PFSK-1 (cell line): ENCODE data around the gene UST.

Source experiments
- FOXP2 ChIP-seq: optimal IDR thresholded peaks from 2 replicates; pipeline ENCODE3; 2011; ENCODE audit warnings: borderline replicate concordance, control low read depth, inconsistent platforms; ENCODE audit not compliant: insufficient read depth; ENCODE audit errors: extremely low read length, extremely low read depth
- POLR2AphosphoS5 ChIP-seq: IDR thresholded peaks from 2 replicates; pipeline ENCODE4 v1.6.1; 2012; ENCODE audit warnings: low read depth, mild to moderate bottlenecking, control low read depth, low read length, moderate library complexity
- REST ChIP-seq, 2 experiments: IDR thresholded peaks; 2 replicates each; pipeline versions ENCODE4 v1.6.1 to v1.8.0; 2011 to 2012; ENCODE audit warnings: low read depth in 2 of 2, low read length in 2 of 2, control low read depth in 1 of 2, inconsistent platforms in 1 of 2, mild to moderate bottlenecking in 1 of 2, moderate library complexity in 1 of 2; ENCODE audit not compliant: insufficient read depth in 1 of 2
- SIN3A ChIP-seq: IDR thresholded peaks from 2 replicates; pipeline ENCODE4 v1.6.1; 2012; ENCODE audit warnings: mild to moderate bottlenecking, low read length, moderate library complexity, borderline replicate concordance; ENCODE audit not compliant: insufficient read depth
- TAF1 ChIP-seq: IDR thresholded peaks from 2 replicates; pipeline ENCODE4 v1.6.1; 2012; ENCODE audit warnings: low read length, control low read depth, borderline replicate concordance; ENCODE audit not compliant: insufficient read depth

Gene UST

DNA sequence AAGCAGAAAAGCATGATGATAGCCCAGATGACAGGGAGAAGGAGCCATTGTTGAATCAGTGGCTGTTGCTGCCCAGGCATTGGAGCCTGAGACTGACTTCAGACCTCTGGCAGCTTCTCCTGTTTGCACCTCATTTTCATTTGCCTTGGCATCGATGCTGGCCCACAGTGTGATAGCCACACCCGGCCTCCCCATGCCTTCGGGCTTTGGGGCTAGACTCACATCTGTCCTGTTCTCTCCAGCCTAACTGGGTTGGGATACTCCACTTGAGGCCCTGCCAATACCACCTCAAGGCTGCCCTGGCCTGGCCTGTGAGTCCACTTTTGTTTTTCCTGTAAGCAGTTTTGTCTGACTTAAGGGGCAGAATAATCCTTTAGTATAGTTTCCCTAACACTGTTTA is 140.4 kb downstream of the UST start:
- TF ChIP-seq TAF1: no peak
- no peak for TF ChIP-seq SIN3A
- TF ChIP-seq FOXP2: no peak
- no peak for TF ChIP-seq POLR2AphosphoS5
- no peak for TF ChIP-seq REST (IDR thresholded peaks at IDR 0.05; ENCODE audit: insufficient read depth in 1 of 2, low read depth in 2 of 2, low read length in 2 of 2)

DNA sequence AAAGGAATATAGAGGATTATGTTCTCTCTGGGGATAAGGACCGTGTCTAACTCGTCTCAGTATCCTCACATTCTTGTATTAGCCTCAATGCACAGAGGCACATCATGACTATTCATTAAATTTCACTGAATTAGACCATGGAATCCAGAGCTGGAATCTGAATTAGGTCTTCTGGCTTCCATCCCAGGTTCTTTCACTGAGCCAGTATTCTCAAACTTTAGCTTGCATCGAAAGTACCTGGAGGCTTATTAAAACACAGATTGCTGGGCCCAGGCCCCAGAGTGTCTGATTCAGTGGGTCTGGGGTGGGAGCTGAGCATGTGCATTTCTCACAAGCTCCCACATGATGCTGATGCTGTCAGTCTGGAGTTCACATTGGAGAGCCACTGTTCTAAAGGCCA is 142.0 kb downstream of the UST start:
- TF ChIP-seq FOXP2 (no peak), SIN3A (no peak), POLR2AphosphoS5 (no peak), TAF1 (no peak), REST (IDR thresholded peaks at IDR 0.05; ENCODE audit: insufficient read depth in 1 of 2, low read depth in 2 of 2, low read length in 2 of 2) (no peak)

DNA sequence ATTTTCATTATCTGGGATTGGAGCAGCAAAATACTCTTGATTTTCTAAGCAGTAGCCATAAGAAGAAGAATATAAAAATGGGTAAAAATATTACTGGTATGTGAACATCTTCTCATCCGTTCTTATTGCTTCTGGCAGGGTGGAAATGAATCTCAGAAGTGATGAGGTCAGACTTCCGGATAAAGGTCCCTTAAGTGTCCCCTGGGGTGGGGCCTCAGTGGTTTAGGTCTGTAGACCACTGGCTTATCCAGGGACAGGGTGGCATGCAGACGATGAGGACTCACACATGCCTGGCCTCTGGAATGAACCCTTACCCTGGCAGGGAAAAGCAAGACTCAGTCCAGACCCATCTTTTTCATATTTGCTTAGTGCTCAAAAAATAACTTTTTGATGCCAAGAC is 143.3 kb downstream of the UST start:
- TF ChIP-seq REST (IDR thresholded peaks at IDR 0.05; ENCODE audit: insufficient read depth in 1 of 2, low read depth in 2 of 2, low read length in 2 of 2) (no peak), TAF1 (no peak), POLR2AphosphoS5 (no peak), SIN3A (no peak), FOXP2 (no peak)

DNA sequence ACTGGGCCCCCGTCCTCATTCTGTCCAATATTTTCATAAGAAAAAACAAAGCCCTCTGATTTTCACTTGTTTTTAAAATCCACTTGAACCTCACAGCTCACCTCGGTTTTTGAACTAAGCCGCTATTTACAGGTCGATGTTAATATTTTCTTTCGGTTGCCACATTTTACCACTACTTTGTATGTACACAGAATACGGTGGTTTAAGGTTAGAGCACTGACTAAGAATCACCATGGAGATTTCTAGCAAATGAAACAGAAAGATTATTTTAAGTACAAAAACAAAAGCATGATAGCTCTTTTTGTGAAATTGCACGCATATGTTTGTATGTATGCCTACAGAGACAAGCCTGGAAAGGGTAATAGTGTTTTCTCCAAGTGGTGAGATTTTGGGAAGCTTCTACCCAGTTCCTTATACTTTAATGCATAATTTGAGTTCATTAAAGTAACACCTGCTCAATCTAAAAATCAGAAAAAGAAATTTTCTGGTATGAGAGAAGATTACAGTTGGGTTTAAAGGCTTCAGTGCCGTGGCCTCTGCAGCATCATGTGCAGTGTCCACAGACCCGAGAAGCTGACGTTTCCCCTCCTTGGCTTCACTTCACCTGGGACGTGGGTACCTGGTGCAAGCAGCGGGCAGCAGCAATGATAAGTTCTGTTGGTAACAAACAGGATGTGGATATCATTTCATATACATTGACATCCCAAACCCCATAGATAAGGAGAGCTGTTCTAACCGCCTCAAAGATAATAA is 144.0 kb downstream of the UST start:
- TF ChIP-seq SIN3A (no peak), REST (IDR thresholded peaks at IDR 0.05; ENCODE audit: insufficient read depth in 1 of 2, low read depth in 2 of 2, low read length in 2 of 2) (no peak), TAF1 (no peak), FOXP2 (no peak), POLR2AphosphoS5 (no peak)

DNA sequence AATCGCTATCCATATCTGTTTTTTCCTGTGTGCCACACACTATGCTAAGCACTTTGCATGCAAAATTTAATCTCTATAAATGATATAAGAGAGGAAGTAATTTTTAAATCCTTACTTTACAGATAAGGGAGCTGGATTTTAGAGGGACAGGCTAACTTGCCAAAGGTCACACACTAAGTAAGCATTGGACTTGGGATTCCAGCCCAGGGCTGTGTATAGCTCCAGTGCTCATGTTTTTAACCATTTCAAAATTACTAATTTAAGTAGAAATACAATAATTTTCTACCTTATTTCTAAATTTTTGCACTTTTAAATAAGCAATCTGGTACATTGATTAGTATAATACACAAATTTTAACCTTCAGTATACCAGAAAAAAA is 144.6 kb downstream of the UST start:
- TF ChIP-seq REST (IDR thresholded peaks at IDR 0.05; ENCODE audit: insufficient read depth in 1 of 2, low read depth in 2 of 2, low read length in 2 of 2) (no peak), POLR2AphosphoS5 (no peak), TAF1 (no peak), FOXP2 (no peak), SIN3A (no peak)
